NCI-H2196 (cell line): Measurements from ENCODE around the gene FAM131A.
"Not testable (repeated sequence)": the region's sequence is repeated elsewhere in the genome, so short reads cannot be mapped to it uniquely, and the experiment has no call there.

Source experiments
- DNase-seq: peaks from one replicate; lab custom pipeline; 2025; ENCODE audit not compliant: unreplicated experiment; lab: John Stamatoyannopoulos, UW

Gene FAM131A

DNA sequence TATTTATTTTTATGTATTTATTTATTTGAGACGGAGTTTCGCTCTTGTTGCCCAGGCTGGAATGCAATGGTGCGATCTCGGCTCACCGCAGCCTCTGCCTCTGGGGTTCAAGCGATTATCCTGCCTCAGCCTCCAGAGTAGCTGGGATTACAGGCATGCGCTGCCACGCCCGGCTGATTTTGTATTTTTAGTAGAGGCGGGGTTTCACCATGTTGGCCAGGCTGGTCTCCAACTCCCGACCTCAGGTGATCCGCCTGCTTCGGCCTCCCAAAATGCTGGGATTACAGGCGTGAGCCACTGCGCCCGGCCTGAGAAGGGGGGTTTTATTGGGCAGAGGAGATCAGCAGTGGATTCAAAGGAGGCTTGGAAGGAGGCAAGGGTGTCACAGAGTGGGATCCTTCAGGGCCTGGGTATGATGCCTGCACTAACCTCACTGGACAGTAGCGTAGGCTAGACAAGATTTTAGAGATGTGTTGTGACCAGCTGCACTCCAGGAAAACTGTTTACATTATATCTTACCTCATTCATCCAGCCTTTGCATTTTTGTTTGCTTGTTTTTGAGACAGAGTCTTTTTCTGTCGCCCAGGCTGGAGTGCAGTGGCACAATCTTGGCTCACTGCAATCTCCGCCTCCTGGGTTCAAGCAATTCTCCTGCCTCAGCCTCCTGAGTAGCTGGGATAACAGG lies 2.2 kb downstream of the FAM131A start:
- DNase-seq, result not testable (repeated sequence)

DNA sequence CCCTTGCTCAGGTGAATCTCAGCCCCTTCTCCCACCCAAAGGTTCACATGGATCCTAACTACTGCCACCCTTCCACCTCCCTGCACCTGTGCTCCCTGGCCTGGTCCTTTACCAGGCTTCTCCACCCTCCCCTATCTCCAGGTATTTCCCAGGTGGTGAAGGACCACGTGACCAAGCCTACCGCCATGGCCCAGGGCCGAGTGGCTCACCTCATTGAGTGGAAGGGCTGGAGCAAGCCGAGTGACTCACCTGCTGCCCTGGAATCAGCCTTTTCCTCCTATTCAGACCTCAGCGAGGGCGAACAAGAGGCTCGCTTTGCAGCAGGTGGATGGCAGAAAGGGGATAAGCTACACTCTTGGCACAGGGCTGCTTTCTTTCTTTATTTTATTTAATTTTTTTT lies 4.5 kb downstream of the FAM131A start:
- DNase-seq, result peak; percentile 100

DNA sequence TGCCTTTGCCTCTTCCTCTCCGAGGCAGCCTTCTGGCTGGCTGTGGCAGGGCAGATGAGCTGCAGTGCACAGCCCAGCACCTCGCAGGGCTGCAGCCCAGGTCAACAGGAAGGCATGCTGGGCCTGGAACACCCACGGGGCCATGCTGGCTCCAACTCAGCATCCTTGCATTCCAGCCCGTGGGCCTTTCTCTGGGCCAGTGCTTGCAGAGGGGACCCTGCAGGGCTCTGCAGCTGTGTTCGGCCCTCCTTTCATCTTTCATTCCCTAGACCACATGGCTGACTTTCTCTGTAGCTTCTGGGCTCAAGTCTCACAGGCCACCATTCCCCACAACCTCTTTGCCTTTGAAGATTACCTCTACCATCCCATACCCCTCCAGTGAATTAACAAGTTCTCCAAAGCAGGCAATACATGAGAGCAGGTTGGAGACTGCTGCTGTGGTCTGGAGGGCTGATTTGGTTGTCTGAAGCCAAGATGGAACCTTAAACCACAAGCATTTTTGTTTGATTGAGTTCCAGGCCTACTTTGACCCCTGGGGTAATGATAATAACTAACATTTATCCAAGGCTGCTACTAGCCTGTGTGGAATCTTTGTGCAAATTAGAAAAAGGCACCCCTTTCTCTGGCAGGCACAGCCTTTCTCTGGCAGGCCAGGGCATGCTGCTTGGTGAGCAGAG lies 5.9 kb downstream of the FAM131A start:
- no peak for DNase-seq

DNA sequence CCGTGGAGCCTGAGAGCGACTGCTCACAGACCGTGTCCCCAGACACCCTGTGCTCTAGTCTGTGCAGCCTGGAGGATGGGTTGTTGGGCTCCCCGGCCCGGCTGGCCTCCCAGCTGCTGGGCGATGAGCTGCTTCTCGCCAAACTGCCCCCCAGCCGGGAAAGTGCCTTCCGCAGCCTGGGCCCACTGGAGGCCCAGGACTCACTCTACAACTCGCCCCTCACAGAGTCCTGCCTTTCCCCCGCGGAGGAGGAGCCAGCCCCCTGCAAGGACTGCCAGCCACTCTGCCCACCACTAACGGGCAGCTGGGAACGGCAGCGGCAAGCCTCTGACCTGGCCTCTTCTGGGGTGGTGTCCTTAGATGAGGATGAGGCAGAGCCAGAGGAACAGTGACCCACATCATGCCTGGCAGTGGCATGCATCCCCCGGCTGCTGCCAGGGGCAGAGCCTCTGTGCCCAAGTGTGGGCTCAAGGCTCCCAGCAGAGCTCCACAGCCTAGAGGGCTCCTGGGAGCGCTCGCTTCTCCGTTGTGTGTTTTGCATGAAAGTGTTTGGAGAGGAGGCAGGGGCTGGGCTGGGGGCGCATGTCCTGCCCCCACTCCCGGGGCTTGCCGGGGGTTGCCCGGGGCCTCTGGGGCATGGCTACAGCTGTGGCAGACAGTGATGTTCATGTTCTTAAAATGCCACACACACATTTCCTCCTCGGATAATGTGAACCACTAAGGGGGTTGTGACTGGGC lies 7.3 kb downstream of the FAM131A start:
- DNase-seq, result no peak

DNA sequence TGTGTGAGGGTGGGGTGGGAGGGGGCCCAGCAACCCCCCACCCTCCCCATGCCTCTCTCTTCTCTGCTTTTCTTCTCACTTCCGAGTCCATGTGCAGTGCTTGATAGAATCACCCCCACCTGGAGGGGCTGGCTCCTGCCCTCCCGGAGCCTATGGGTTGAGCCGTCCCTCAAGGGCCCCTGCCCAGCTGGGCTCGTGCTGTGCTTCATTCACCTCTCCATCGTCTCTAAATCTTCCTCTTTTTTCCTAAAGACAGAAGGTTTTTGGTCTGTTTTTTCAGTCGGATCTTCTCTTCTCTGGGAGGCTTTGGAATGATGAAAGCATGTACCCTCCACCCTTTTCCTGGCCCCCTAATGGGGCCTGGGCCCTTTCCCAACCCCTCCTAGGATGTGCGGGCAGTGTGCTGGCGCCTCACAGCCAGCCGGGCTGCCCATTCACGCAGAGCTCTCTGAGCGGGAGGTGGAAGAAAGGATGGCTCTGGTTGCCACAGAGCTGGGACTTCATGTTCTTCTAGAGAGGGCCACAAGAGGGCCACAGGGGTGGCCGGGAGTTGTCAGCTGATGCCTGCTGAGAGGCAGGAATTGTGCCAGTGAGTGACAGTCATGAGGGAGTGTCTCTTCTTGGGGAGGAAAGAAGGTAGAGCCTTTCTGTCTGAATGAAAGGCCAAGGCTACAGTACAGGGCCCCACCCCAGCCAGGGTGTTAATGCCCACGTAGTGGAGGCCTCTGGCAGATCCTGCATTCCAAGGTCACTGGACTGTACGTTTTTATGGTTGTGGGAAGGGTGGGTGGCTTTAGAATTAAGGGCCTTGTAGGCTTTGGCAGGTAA lies 8.1 kb downstream of the FAM131A start:
- DNase-seq, result peak; percentile 95

DNA sequence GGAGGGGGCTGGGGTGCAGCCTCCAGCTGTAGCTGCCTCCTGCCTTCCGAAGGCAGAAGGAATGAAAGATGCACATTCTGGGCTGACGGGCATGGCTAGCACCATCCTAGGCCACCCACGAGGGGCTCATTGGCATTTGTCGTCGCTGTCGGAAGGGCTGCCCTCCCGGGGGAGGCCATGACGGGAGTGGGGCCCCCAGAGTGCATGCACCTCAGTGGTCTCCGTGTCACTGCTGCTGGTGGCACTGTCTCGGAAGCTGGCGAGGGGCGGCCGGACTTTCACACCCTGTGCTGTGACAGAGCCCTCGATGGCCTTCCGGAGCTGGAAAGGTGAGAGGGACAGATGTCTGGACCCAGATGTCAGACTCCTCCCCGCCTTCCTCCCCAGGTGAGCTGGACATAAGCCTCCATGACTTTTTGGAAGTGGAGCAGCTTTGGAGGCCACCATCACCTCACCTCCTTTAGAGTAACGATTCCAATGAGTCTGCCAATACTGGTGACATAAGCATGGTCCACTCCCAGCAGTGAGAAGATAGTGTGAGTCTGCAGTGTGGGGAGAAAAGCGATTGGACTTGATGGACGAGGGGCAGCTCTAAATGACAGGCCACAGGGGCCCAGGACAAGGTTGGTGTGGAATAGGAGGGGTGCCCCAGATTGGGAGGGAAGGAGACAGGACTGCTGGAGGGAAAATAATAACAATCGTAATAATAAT lies 9.2 kb downstream of the FAM131A start:
- no peak for DNase-seq

DNA sequence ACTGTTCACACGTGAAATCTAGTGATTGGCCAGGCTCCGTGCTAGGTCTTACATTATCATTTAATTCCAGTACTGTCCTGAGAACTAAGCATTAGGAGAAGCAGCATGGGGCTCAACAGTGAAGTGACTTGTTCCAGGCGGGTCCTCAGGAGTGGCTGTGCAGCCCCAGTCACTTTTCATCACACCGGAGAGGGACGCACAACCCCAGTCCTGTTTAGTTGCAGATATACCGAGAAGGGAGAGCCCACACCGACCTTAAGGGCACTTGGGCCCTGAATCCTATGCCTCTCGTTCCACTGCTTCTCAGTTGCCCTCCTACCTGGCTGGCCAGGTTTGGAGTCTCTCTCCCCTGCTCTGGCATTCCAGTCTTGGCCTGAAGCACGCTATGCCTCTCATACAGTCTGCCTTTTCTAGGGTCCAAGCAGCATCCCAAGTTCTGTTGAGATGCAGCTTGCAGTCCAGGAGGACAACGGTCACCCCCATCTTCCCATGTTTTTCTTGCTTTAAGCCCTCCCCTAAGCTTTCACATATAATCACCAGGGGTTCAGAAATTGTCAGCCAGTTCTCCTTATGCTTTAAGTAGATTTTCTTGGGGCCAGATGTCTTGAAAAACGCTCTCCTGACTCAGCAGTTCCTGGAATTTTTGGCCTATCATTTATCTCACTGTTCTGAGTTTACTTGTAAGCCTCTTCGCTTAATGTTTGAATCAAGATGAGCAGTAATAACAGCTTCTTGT lies 10.1 kb downstream of the FAM131A start:
- no peak for DNase-seq

DNA sequence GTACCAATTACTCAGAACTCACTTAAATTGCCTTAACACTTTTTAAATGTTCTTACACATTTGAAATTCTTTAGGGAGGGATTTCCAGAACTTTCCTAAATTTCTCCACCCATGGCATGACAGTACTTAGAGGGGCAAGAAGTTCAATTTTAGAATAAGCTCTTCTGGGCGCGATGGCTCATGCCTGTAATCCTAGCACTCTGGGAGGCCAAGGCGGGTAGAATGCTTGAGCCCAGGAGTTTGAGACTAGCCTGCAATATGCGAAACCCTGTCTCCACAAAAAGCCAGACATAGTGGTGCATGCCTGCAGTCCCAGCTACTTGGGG lies 10.6 kb downstream of the FAM131A start:
- no peak for DNase-seq

DNA sequence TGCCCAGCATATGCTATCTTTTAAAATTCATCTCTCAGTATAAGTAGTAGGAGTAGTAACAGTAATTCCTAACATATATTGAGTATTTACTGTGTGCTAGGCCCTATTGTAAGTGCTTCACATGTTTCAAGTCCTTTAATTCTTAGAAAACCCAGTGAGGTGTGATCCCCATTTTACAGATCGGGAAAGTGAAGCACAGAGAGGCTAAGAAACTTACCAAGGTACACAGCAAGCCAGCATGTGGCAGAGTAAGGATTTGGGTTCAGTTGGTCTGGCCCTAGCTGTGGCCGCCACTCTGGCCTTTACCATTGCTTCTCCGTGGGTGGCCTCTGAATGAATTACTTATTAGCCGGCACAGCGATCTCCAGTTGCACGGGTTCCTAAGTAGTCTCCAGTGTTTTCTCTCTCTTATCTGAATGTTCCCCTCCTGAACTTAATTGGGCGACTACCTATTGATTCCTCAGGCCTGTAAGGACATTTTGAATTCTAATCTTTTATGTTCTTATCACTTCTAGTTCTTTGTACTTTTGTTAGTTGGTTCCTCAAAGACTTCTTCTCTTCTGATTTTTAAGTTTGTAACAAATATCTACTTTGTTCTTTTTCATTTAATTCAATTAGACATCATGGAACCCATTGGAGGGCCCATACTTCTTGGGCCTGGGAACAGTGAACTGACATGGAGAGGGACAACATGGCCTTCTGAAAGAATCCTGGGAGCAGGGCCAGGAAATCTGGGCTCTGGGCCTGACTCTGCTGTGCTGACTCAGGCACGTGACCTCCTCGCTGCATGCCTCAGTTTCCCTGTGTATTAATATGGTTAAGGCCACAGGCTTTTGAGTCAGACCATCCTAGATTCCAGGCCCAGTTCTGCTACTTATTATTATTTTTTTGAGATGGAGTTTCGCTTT lies 12.4 kb downstream of the FAM131A start:
- DNase-seq, result no peak

DNA sequence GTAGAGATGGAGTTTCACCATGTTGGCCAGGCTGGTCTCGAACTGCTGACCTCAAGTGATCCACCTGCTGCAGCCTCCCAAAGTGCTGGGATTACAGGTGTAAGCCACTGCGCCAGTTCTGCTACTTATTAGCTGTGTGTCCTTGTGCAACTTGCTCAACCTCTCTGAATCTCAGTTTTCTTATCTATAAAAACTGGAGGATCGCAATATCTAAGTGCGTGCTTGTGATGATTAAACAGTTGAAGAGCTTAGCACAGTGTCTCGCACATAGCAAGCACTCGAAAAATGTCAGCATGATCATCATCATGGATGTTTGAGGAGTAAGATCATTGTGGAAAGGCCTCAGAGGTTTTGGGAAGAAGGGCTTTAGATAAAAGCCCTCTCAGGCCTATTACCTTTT lies 13.2 kb downstream of the FAM131A start:
- DNase-seq, result no peak

DNA sequence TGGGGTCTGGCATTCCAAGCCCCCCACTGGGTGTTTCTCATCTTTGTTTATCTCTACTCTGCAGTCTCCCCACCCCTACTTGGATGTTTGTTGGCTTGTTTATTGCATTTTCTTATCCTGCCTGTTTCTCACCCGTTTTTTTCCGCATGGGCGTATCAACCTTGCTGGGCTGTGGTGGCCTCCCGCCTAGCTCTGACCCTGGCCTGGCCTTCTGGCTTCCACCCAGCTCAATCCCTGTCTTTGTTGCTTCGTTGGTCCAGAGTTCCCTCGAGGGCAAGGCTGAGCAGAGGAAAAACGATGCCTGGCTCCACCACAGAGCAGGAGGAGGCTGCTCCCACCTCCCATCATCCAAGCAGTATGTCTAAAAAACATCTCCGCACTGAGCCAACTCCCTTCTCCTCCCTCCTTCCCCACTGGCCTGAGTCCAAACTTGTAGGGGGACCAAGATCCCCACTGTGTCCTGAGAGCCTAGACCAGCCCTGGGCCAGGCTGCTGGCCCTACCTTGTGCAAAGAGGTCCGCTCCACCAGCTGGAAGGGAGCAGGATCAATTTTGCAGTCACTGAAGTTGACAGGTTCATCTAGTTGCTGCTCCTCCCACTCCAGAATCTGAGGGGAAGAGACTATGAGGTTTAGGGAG lies 14.2 kb downstream of the FAM131A start:
- no peak for DNase-seq

DNA sequence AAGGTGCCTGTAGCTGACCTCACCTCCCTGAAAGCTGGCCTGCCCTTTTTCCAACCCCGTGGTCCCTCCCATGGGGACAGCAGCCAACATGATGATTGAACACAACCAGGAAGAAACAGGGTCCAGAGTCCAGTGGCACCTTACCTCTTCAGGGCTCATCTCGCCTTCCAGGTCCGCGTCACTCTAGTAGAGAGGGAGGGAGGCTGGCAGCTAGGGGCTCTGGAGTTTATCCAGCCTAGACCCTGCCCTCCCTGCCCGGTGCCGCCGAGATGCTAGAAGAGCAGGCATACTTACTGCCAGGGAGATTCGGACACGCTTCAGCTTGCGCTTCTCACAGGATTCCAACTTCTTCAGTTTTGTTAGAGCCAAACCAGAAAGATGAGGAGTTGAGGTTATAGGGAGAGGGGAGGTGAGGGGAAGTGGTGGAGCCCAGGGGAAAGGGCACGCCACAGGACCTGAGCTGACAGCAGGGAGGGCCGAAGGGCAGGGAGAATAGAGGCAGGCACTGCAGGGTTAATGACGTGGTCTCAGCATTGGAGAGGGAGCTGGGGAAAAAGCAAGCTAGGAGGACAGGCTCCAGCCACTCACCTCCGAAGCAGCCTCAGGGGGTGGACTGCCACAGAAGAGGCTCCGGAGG lies 14.9 kb downstream of the FAM131A start:
- peak; percentile 68 for DNase-seq

DNA sequence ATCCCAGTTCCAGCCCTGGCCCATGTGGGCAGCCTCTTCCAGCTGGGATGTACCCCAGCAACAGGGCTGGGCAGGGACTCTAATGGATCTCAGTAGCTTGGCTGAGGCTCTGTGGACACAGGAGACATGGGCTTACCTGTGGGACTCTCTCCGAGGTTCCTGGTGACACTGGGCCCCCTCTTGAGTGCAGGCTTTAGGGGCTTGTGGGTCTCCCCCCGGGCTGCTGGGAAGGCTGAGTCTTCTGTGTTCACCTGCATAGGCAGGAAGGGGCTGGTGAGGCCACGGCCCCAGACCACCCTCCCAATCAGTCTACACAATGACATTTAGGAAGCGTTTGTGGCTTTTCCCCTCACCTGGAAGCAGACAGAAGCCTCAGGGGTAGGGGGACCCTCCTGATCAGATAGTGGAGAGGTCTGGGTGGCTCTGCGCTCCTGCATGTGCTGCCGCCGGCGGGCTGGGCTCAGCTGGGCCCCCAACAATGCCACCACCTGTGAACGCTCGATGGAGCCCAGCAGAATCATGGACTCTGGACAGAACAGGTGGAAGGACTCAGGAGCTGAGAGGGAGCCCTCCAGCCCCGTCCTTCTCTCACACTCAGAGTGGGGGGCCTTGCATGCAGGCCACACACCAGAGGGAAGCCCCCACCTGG lies 15.6 kb downstream of the FAM131A start:
- DNase-seq, result no peak

DNA sequence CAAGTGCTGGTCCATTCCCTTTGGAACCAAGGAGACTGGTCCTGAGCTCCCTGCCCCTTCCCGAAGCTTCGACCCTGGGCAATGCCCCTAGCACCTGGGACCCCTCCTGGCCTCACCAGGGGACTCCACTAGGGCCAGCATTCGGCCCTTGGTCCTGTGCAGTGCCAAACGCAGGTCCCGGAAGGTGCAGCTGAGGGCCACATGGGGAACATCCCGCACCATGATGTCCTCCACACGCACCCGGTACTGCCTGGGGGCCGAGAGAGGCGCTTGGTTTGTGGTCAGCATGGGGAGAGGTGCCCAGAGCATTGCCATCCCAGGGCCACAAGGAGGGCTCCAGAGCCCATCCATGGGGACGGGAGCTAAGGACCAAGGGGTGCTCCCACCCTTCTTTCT lies 16.1 kb downstream of the FAM131A start:
- no peak for DNase-seq

DNA sequence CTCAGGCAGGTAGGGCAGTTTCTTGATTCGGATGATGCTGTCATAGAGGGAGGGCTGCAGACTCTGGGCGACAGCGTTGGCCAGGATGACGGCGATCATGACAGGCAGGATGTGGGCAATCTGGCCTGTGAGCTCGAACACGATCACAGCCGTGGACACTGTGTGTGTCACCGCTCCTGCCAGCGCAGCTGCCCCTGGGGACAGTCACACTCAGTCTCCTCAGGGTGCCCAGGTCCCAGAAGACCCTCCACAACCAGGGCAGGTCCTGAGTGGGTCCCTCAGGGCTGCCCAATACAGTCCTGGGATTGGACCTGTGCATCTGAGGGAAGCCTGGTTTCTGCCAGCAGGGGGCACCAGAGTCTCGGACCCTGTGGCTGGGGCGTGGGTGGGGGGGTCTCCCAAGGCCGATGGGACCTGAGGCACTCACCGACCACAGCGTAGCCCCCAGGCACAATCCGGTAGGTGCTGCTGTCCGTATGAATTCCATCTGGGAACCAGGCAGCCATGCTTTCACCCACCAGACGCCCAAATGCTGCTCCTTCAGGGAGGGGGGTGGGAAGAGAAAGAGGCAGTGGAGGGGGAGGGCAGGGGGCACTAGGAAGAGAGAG lies 16.8 kb downstream of the FAM131A start:
- peak; percentile 80 for DNase-seq

DNA sequence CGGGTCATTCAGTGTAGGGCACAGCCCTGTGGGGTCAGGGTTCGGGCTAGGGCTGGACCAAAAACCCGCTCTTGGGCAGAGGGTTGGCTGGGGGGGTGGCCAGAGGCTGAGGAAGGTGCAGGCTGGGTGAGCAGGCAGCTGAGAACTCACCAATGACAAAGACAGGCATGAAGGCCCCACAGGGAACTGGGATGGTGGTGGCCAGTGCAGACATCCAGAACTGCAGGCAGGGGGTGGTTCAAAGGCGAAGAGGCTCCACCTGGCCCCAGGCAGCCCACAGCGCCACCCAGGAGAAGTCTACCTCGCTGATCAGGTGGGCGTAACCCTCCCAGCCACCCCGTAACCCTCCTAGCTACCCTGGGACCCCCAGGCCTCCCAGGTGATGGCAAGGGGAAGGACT lies 17.4 kb downstream of the FAM131A start:
- DNase-seq, result no peak
